ENCODE measurements around the gene SEMA4B. TPM values are rescaled to one million over a fixed set of nuclear protein-coding genes. Genes with fewer than 3 reads are reported as not detected.

SEMA4B gene
- total and polyA plus RNA-seq, 2 of the 8 experiments (the other 6 are each of a cell fraction or from before 2014, with no cell fraction given): 42.7 to 43.0 TPM

DNA sequence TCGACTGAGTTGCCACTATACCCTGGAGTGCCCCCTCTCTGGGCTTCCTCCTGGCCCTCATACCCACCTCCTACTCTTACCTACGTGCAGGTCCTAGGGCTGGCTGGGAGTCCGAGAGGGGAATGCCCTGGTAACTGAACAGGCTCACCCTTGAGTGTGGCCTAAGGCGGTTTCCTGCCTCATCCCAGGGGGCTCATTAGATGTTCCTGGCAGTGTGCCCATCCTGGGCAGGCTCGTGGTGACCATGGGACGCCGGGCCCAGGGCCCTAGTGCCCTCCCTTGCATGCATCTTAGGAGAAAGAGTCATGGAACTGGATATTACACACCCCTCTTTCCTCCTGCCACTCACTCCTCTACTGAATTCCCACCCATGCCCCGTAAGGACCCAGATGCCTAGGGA lies 2.8 kb downstream of the SEMA4B start (continued):
- TF ChIP-seq, protein P1, sequence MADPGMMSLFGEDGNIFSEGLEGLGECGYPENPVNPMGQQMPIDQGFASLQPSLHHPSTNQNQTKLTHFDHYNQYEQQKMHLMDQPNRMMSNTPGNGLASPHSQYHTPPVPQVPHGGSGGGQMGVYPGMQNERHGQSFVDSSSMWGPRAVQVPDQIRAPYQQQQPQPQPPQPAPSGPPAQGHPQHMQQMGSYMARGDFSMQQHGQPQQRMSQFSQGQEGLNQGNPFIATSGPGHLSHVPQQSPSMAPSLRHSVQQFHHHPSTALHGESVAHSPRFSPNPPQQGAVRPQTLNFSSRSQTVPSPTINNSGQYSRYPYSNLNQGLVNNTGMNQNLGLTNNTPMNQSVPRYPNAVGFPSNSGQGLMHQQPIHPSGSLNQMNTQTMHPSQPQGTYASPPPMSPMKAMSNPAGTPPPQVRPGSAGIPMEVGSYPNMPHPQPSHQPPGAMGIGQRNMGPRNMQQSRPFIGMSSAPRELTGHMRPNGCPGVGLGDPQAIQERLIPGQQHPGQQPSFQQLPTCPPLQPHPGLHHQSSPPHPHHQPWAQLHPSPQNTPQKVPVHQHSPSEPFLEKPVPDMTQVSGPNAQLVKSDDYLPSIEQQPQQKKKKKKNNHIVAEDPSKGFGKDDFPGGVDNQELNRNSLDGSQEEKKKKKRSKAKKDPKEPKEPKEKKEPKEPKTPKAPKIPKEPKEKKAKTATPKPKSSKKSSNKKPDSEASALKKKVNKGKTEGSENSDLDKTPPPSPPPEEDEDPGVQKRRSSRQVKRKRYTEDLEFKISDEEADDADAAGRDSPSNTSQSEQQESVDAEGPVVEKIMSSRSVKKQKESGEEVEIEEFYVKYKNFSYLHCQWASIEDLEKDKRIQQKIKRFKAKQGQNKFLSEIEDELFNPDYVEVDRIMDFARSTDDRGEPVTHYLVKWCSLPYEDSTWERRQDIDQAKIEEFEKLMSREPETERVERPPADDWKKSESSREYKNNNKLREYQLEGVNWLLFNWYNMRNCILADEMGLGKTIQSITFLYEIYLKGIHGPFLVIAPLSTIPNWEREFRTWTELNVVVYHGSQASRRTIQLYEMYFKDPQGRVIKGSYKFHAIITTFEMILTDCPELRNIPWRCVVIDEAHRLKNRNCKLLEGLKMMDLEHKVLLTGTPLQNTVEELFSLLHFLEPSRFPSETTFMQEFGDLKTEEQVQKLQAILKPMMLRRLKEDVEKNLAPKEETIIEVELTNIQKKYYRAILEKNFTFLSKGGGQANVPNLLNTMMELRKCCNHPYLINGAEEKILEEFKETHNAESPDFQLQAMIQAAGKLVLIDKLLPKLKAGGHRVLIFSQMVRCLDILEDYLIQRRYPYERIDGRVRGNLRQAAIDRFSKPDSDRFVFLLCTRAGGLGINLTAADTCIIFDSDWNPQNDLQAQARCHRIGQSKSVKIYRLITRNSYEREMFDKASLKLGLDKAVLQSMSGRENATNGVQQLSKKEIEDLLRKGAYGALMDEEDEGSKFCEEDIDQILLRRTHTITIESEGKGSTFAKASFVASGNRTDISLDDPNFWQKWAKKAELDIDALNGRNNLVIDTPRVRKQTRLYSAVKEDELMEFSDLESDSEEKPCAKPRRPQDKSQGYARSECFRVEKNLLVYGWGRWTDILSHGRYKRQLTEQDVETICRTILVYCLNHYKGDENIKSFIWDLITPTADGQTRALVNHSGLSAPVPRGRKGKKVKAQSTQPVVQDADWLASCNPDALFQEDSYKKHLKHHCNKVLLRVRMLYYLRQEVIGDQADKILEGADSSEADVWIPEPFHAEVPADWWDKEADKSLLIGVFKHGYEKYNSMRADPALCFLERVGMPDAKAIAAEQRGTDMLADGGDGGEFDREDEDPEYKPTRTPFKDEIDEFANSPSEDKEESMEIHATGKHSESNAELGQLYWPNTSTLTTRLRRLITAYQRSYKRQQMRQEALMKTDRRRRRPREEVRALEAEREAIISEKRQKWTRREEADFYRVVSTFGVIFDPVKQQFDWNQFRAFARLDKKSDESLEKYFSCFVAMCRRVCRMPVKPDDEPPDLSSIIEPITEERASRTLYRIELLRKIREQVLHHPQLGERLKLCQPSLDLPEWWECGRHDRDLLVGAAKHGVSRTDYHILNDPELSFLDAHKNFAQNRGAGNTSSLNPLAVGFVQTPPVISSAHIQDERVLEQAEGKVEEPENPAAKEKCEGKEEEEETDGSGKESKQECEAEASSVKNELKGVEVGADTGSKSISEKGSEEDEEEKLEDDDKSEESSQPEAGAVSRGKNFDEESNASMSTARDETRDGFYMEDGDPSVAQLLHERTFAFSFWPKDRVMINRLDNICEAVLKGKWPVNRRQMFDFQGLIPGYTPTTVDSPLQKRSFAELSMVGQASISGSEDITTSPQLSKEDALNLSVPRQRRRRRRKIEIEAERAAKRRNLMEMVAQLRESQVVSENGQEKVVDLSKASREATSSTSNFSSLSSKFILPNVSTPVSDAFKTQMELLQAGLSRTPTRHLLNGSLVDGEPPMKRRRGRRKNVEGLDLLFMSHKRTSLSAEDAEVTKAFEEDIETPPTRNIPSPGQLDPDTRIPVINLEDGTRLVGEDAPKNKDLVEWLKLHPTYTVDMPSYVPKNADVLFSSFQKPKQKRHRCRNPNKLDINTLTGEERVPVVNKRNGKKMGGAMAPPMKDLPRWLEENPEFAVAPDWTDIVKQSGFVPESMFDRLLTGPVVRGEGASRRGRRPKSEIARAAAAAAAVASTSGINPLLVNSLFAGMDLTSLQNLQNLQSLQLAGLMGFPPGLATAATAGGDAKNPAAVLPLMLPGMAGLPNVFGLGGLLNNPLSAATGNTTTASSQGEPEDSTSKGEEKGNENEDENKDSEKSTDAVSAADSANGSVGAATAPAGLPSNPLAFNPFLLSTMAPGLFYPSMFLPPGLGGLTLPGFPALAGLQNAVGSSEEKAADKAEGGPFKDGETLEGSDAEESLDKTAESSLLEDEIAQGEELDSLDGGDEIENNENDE (IDR thresholded peaks at IDR 0.05; ENCODE audit: insufficient replicate concordance, low read length): no peak
- TF ChIP-seq POLR2A (IDR thresholded peaks at IDR 0.05; ENCODE audit: control extremely low read depth in 1 of 2, low read depth in 2 of 2, low read length in 2 of 2) (no peak), SAP30 (IDR thresholded peaks at IDR 0.05; ENCODE audit: insufficient read depth, insufficient replicate concordance, low read length) (no peak), JUND (IDR thresholded peaks at IDR 0.05; ENCODE audit: low read length) (no peak), EP300 (IDR thresholded peaks at IDR 0.05; ENCODE audit: borderline replicate concordance in 1 of 2, low read depth in 2 of 2, low read length in 2 of 2) (no peak)
